WTC11 (cell line): ENCODE measurements around the gene FUBP3. TPM values are rescaled to one million over a fixed set of nuclear protein-coding genes. Genes with fewer than 3 reads are reported as not detected.

Source experiments
- ATAC-seq: fragments of 200-7000 bp; cut with Tn5 transposase; 2 replicates; pipeline ENCODE4 v1.10.0; 2021; ENCODE audit warnings: mild to moderate bottlenecking, moderate library complexity
- CTCF ChIA-PET: fragments of 300-600 bp; sonication (Branson Sonifier 250); formaldehyde crosslinking; loops from one replicate; lab custom pipeline; 2021; ENCODE audit warnings: antibody characterized with exemption; lab: Charles Lee
- POLR2A ChIA-PET: fragments of 350-600 bp; sonication (Branson Sonifier 250); formaldehyde crosslinking; loops from one replicate; lab custom pipeline; 2021; ENCODE audit warnings: antibody characterized with exemption; lab: Charles Lee
- DNase-seq: peaks from one replicate; pipeline ENCODE4 v3.0.0; 2021; ENCODE audit warnings: low spot score
- H3K27ac Mint-ChIP-seq: 2 replicates; pipeline ENCODE4 v1.8.0; 2021; ENCODE audit warnings: mixed read lengths
- H3K27me3 Mint-ChIP-seq: 2 replicates; pipeline ENCODE4 v1.8.0; 2021; ENCODE audit warnings: low read depth, mild to moderate bottlenecking, moderate library complexity, mixed read lengths
- H3K36me3 Mint-ChIP-seq: 2 replicates; pipeline ENCODE4 v1.8.0; 2021; ENCODE audit warnings: mixed read lengths
- H3K4me1 Mint-ChIP-seq: 2 replicates; pipeline ENCODE4 v1.8.0; 2022; ENCODE audit warnings: mixed read lengths
- H3K4me3 Mint-ChIP-seq: 2 replicates; pipeline ENCODE4 v1.8.0; 2021; ENCODE audit warnings: mild to moderate bottlenecking, moderate library complexity, mixed read lengths
- H3K9me3 Mint-ChIP-seq: 2 replicates; pipeline ENCODE4 v1.8.0; 2021; ENCODE audit warnings: mixed read lengths
- CBFB ChIP-seq: sonication (generic); formaldehyde crosslinking; IDR thresholded peaks from 2 replicates; pipeline ENCODE4 v1.8.1; 2022; ENCODE audit warnings: mild to moderate bottlenecking, low read depth, missing genetic modification reagents
- CREB1 ChIP-seq: sonication (generic); formaldehyde crosslinking; IDR thresholded peaks from 2 replicates; pipeline ENCODE4 v1.8.0; 2023; ENCODE audit warnings: mild to moderate bottlenecking, missing genetic modification reagents
- CREM ChIP-seq: sonication (generic); formaldehyde crosslinking; IDR thresholded peaks from 2 replicates; pipeline ENCODE4 v1.8.1; 2022; ENCODE audit warnings: mild to moderate bottlenecking, missing genetic modification reagents, moderate library complexity
- FOXK1 ChIP-seq: sonication (generic); formaldehyde crosslinking; IDR thresholded peaks from 2 replicates; pipeline ENCODE4 v1.8.0; 2022; ENCODE audit warnings: mild to moderate bottlenecking, moderate library complexity, missing genetic modification reagents
- GABPB1 ChIP-seq: sonication (generic); formaldehyde crosslinking; IDR thresholded peaks from 2 replicates; pipeline ENCODE4 v1.8.1; 2023; ENCODE audit warnings: mild to moderate bottlenecking, missing genetic modification reagents
- GRHL2 ChIP-seq: fragments of 250-450 bp; sonication (Bioruptor Pico); IDR thresholded peaks from 2 replicates; pipeline ENCODE4 v1.8.0; 2022; ENCODE audit warnings: mild to moderate bottlenecking, moderate library complexity; ENCODE audit not compliant: insufficient replicate concordance, severe bottlenecking
- GTF2I ChIP-seq: fragments of 250-450 bp; sonication (Bioruptor Pico); conservative IDR thresholded peaks from 2 replicates; pipeline ENCODE4 v1.4.0; 2021; ENCODE audit warnings: mild to moderate bottlenecking
- JUN ChIP-seq: sonication (generic); formaldehyde crosslinking; IDR thresholded peaks from 2 replicates; pipeline ENCODE4 v1.8.0; 2023; ENCODE audit warnings: mild to moderate bottlenecking, missing genetic modification reagents
- MXD4 ChIP-seq: fragments of 250-450 bp; sonication (Bioruptor Pico); IDR thresholded peaks from 2 replicates; pipeline ENCODE4 v1.8.0; 2021; ENCODE audit warnings: mild to moderate bottlenecking, moderate library complexity, borderline replicate concordance
- NFE2L1 ChIP-seq: sonication (generic); formaldehyde crosslinking; IDR thresholded peaks from 2 replicates; pipeline ENCODE4 v1.8.1; 2023; ENCODE audit warnings: missing genetic modification reagents
- SMAD4 ChIP-seq: sonication (generic); formaldehyde crosslinking; IDR thresholded peaks from 2 replicates; pipeline ENCODE4 v1.8.0; 2022; ENCODE audit warnings: mild to moderate bottlenecking, missing genetic modification reagents
- TCF7 ChIP-seq: sonication (generic); formaldehyde crosslinking; IDR thresholded peaks from 2 replicates; pipeline ENCODE4 v1.8.0; 2022; ENCODE audit warnings: mild to moderate bottlenecking, low read depth, missing genetic modification reagents, moderate library complexity
- ZNF232 ChIP-seq: sonication (generic); formaldehyde crosslinking; IDR thresholded peaks from 2 replicates; pipeline ENCODE4 v1.8.0; 2022; ENCODE audit warnings: mild to moderate bottlenecking, missing genetic modification reagents
- ZNF263 ChIP-seq: sonication (generic); formaldehyde crosslinking; IDR thresholded peaks from 2 replicates; pipeline ENCODE4 v1.8.1; 2022; ENCODE audit warnings: low read depth, mild to moderate bottlenecking, moderate library complexity, missing genetic modification reagents
- total RNA-seq: library from RNA; stranded (reverse); gene quantifications from 3 replicates; pipeline ENCODE4 v1.2.3, GENCODE V29; 2021
- TF ChIP-seq, protein P1 (sequence below): fragments of 250-450 bp; sonication (Bioruptor Pico); IDR thresholded peaks from 2 replicates; pipeline ENCODE4 v1.9.0; 2021; ENCODE audit warnings: mild to moderate bottlenecking, borderline replicate concordance
- TF ChIP-seq, protein P2 (sequence below): sonication (generic); formaldehyde crosslinking; IDR thresholded peaks from 2 replicates; pipeline ENCODE4 v1.8.0; 2023; ENCODE audit warnings: mild to moderate bottlenecking, missing genetic modification reagents
- TF ChIP-seq, protein P3 (sequence below): sonication (generic); formaldehyde crosslinking; IDR thresholded peaks from 2 replicates; pipeline ENCODE4 v1.8.1; 2022; ENCODE audit warnings: low read depth, mild to moderate bottlenecking, moderate library complexity, missing genetic modification reagents, borderline replicate concordance

The FUBP3 gene
- total RNA-seq, 1 experiment from 2014 or later = 83.0 TPM

DNA sequence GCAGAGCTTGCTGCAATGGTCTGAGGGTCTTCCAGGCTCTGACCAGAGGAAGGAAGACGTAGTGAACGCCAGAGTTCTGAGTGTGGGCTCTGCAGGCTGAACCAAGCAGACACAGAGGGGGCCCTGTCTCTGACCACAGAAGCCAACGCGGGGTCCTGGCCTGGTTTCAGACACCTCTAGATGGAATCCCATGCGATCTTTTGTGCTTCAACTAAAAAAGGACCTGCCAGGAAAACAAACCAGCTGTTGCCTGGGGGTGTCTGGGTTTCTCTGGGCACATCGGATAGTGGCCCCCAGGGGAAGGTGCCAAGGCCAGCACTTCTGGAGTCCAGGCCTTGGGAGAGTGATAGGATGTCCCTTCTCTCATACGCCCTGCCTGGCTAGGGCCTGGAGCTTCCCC is 97.9 kb downstream of the FUBP3 start:
- DNase-seq = no peak
- no peak overlapping the region for H3K4me3 Mint-ChIP-seq
- CTCF ChIA-PET = interaction anchor here (0.8 kb wide), 1 partner anchor 13 kb away, joined by 3 read pairs; the partner anchor contains the start of gene PRDM12
- H3K9me3 Mint-ChIP-seq = no peaks in the 10 kb centered on the region
- ATAC-seq = no peak
- no peaks in the 10 kb centered on the region for H3K4me1 Mint-ChIP-seq
- no peak overlapping the region for H3K27ac Mint-ChIP-seq
- H3K36me3 Mint-ChIP-seq = no peaks in the 10 kb centered on the region
- POLR2A ChIA-PET = no interaction called here
- peaks cover 56% of the 10 kb centered on the region for H3K27me3 Mint-ChIP-seq
- TF ChIP-seq SMAD4 (CRISPR knock-in tag) = no peak
- TF ChIP-seq, protein P1, sequence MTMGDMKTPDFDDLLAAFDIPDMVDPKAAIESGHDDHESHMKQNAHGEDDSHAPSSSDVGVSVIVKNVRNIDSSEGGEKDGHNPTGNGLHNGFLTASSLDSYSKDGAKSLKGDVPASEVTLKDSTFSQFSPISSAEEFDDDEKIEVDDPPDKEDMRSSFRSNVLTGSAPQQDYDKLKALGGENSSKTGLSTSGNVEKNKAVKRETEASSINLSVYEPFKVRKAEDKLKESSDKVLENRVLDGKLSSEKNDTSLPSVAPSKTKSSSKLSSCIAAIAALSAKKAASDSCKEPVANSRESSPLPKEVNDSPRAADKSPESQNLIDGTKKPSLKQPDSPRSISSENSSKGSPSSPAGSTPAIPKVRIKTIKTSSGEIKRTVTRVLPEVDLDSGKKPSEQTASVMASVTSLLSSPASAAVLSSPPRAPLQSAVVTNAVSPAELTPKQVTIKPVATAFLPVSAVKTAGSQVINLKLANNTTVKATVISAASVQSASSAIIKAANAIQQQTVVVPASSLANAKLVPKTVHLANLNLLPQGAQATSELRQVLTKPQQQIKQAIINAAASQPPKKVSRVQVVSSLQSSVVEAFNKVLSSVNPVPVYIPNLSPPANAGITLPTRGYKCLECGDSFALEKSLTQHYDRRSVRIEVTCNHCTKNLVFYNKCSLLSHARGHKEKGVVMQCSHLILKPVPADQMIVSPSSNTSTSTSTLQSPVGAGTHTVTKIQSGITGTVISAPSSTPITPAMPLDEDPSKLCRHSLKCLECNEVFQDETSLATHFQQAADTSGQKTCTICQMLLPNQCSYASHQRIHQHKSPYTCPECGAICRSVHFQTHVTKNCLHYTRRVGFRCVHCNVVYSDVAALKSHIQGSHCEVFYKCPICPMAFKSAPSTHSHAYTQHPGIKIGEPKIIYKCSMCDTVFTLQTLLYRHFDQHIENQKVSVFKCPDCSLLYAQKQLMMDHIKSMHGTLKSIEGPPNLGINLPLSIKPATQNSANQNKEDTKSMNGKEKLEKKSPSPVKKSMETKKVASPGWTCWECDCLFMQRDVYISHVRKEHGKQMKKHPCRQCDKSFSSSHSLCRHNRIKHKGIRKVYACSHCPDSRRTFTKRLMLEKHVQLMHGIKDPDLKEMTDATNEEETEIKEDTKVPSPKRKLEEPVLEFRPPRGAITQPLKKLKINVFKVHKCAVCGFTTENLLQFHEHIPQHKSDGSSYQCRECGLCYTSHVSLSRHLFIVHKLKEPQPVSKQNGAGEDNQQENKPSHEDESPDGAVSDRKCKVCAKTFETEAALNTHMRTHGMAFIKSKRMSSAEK (CRISPR knock-in tag) = no peak
- TF ChIP-seq FOXK1 (CRISPR knock-in tag) = no peak
- TF ChIP-seq MXD4 (CRISPR knock-in tag) = no peak
- no peak for TF ChIP-seq CREM (CRISPR knock-in tag)
- TF ChIP-seq CBFB (CRISPR knock-in tag) = no peak
- TF ChIP-seq GABPB1 (CRISPR knock-in tag) = no peak
- TF ChIP-seq, protein P2, sequence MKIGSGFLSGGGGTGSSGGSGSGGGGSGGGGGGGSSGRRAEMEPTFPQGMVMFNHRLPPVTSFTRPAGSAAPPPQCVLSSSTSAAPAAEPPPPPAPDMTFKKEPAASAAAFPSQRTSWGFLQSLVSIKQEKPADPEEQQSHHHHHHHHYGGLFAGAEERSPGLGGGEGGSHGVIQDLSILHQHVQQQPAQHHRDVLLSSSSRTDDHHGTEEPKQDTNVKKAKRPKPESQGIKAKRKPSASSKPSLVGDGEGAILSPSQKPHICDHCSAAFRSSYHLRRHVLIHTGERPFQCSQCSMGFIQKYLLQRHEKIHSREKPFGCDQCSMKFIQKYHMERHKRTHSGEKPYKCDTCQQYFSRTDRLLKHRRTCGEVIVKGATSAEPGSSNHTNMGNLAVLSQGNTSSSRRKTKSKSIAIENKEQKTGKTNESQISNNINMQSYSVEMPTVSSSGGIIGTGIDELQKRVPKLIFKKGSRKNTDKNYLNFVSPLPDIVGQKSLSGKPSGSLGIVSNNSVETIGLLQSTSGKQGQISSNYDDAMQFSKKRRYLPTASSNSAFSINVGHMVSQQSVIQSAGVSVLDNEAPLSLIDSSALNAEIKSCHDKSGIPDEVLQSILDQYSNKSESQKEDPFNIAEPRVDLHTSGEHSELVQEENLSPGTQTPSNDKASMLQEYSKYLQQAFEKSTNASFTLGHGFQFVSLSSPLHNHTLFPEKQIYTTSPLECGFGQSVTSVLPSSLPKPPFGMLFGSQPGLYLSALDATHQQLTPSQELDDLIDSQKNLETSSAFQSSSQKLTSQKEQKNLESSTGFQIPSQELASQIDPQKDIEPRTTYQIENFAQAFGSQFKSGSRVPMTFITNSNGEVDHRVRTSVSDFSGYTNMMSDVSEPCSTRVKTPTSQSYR (CRISPR knock-in tag) = no peak
- no peak for TF ChIP-seq GRHL2 (CRISPR knock-in tag)
- TF ChIP-seq, all 79 proteins: peak for 0

DNA sequence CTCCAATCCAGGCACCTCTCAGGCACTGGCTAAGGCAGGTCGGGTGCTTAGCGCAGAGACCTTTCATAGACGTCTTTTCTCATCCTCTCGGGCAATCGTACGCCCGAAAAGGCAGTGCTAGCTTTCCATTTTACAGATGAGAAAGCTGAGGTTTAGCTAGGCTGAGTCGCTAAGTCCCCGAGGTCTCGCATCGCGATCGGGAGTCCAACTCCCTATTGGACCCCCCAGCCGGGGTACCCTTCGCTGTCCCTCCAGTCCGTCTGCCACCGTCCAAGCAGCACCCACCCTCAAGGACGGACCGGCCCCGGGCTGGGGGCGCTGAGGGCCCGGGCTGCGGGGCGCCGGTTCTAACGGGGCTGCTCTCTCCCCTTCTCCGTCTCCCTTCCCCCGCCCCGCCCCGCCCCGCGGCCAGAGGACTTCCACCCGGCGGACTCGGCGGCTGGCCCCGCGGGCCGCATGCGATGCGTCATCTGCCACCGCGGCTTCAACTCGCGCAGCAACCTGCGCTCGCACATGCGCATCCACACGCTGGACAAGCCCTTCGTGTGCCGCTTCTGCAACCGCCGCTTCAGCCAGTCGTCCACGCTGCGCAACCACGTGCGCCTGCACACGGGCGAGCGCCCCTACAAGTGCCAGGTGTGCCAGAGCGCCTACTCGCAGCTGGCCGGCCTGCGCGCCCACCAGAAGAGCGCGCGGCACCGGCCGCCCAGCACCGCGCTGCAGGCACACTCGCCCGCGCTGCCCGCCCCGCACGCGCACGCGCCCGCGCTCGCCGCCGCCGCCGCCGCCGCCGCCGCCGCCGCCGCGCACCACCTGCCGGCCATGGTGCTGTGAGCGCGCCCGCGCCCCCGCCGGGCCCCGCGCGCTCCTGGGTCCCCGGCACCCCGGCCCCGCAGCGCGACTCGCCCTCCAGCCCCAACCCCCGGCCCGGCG is 101.7 kb downstream of the FUBP3 start:
- H3K36me3 Mint-ChIP-seq = peaks cover 3% of the 10 kb centered on the region; the same call in 1 of the 2 replicates
- no peak for TF ChIP-seq MXD4 (CRISPR knock-in tag)
- TF ChIP-seq TCF7 (CRISPR knock-in tag) = peak; percentile 59; the same call in 1 of the 2 replicates
- TF ChIP-seq NFE2L1 (CRISPR knock-in tag) = peak; percentile 90
- TF ChIP-seq ZNF263 (CRISPR knock-in tag) = 0 out of 2 replicates have a peak, but pooled peaks have one; percentile 1
- peak; percentile 65; the same call in 1 of the 2 replicates for TF ChIP-seq GTF2I
- TF ChIP-seq, protein P3, sequence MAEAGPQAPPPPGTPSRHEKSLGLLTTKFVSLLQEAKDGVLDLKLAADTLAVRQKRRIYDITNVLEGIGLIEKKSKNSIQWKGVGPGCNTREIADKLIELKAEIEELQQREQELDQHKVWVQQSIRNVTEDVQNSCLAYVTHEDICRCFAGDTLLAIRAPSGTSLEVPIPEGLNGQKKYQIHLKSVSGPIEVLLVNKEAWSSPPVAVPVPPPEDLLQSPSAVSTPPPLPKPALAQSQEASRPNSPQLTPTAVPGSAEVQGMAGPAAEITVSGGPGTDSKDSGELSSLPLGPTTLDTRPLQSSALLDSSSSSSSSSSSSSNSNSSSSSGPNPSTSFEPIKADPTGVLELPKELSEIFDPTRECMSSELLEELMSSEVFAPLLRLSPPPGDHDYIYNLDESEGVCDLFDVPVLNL (CRISPR knock-in tag) = peak; percentile 76; the same call in 1 of the 2 replicates
- TF ChIP-seq, protein P1 (CRISPR knock-in tag) = no peak
- TF ChIP-seq ZNF232 (CRISPR knock-in tag) = peak; percentile 15; the same call in 1 of the 2 replicates
- peak; percentile 90; the same call in 1 of the 2 replicates for TF ChIP-seq JUN (CRISPR knock-in tag)
- peak; percentile 85 for TF ChIP-seq CREB1

More for the DNA sequence above, 101.7 kb downstream of the FUBP3 start:
- ATAC-seq (peak; percentile 40), DNase-seq (peak; percentile 76)
- Mint-ChIP-seq H3K4me1 (peaks cover 2% of the 10 kb centered on the region; the same call in 1 of the 2 replicates), H3K27me3 (peaks cover 50% of the 10 kb centered on the region), H3K9me3 (peaks cover 9% of the 10 kb centered on the region), H3K4me3 (peak overlapping the region; percentile 79), H3K27ac (no peak overlapping the region)
- POLR2A ChIA-PET = no interaction called here
- CTCF ChIA-PET = interaction anchor here (0.7 to 4.3 kb wide), 4 partner anchors 12 to 219 kb away, joined by 3 to 60 read pairs (median 32); partner anchors contain the start of genes EXOSC2 and PRDM12
